WTC11 (cell line): ENCODE data around the gene LRP10. TPM values are rescaled to one million over a fixed set of nuclear protein-coding genes. Genes with fewer than 3 reads are reported as not detected.

Experiments
- ATAC-seq: fragments of 200-7000 bp; cut with Tn5 transposase; 2 replicates; pipeline ENCODE4 v1.10.0; 2021; ENCODE audit warnings: mild to moderate bottlenecking, moderate library complexity
- CTCF ChIA-PET: fragments of 300-600 bp; sonication (Branson Sonifier 250); formaldehyde crosslinking; loops from one replicate; lab custom pipeline; 2021; ENCODE audit warnings: antibody characterized with exemption; lab: Charles Lee
- POLR2A ChIA-PET: fragments of 350-600 bp; sonication (Branson Sonifier 250); formaldehyde crosslinking; loops from one replicate; lab custom pipeline; 2021; ENCODE audit warnings: antibody characterized with exemption; lab: Charles Lee
- DNase-seq: peaks from one replicate; pipeline ENCODE4 v3.0.0; 2021; ENCODE audit warnings: low spot score
- H3K27ac Mint-ChIP-seq: 2 replicates; pipeline ENCODE4 v1.8.0; 2021; ENCODE audit warnings: mixed read lengths
- H3K27me3 Mint-ChIP-seq: 2 replicates; pipeline ENCODE4 v1.8.0; 2021; ENCODE audit warnings: low read depth, mild to moderate bottlenecking, moderate library complexity, mixed read lengths
- H3K36me3 Mint-ChIP-seq: 2 replicates; pipeline ENCODE4 v1.8.0; 2021; ENCODE audit warnings: mixed read lengths
- H3K4me1 Mint-ChIP-seq: 2 replicates; pipeline ENCODE4 v1.8.0; 2022; ENCODE audit warnings: mixed read lengths
- H3K4me3 Mint-ChIP-seq: 2 replicates; pipeline ENCODE4 v1.8.0; 2021; ENCODE audit warnings: mild to moderate bottlenecking, moderate library complexity, mixed read lengths
- H3K9me3 Mint-ChIP-seq: 2 replicates; pipeline ENCODE4 v1.8.0; 2021; ENCODE audit warnings: mixed read lengths
- AFF4 ChIP-seq: sonication (generic); formaldehyde crosslinking; IDR thresholded peaks from 2 replicates; pipeline ENCODE4 v1.8.1; 2023; ENCODE audit warnings: mild to moderate bottlenecking, missing genetic modification reagents, borderline replicate concordance
- ATF2 ChIP-seq: sonication (generic); formaldehyde crosslinking; IDR thresholded peaks from 2 replicates; pipeline ENCODE4 v1.8.1; 2022; ENCODE audit warnings: low read depth, missing genetic modification reagents, borderline replicate concordance
- ATF3 ChIP-seq: sonication (generic); formaldehyde crosslinking; conservative IDR thresholded peaks from 2 replicates; pipeline ENCODE4 v1.8.1; 2022; ENCODE audit warnings: mild to moderate bottlenecking, missing genetic modification reagents
- CBFB ChIP-seq: sonication (generic); formaldehyde crosslinking; IDR thresholded peaks from 2 replicates; pipeline ENCODE4 v1.8.1; 2022; ENCODE audit warnings: mild to moderate bottlenecking, low read depth, missing genetic modification reagents
- CREB1 ChIP-seq: sonication (generic); formaldehyde crosslinking; IDR thresholded peaks from 2 replicates; pipeline ENCODE4 v1.8.0; 2023; ENCODE audit warnings: mild to moderate bottlenecking, missing genetic modification reagents
- E2F5 ChIP-seq: sonication (generic); formaldehyde crosslinking; IDR thresholded peaks from 2 replicates; pipeline ENCODE4 v1.8.1; 2022; ENCODE audit warnings: mild to moderate bottlenecking, moderate library complexity, missing genetic modification reagents
- HMGA2 ChIP-seq: fragments of 250-450 bp; sonication (Bioruptor Pico); IDR thresholded peaks from 2 replicates; pipeline ENCODE4 v1.4.0; 2021; ENCODE audit warnings: mild to moderate bottlenecking, moderate library complexity
- HMGXB4 ChIP-seq: sonication (generic); formaldehyde crosslinking; IDR thresholded peaks from 2 replicates; pipeline ENCODE4 v1.8.1; 2023; ENCODE audit warnings: mild to moderate bottlenecking, moderate library complexity, missing genetic modification reagents
- IRF1 ChIP-seq: sonication (generic); formaldehyde crosslinking; IDR thresholded peaks from 2 replicates; pipeline ENCODE4 v1.8.0; 2023; ENCODE audit warnings: missing genetic modification reagents
- TCF7 ChIP-seq: sonication (generic); formaldehyde crosslinking; IDR thresholded peaks from 2 replicates; pipeline ENCODE4 v1.8.0; 2022; ENCODE audit warnings: mild to moderate bottlenecking, low read depth, missing genetic modification reagents, moderate library complexity
- ZMAT4 ChIP-seq: fragments of 250-450 bp; sonication (Bioruptor Pico); IDR thresholded peaks from 2 replicates; pipeline ENCODE4 v1.9.0; 2021; ENCODE audit warnings: mild to moderate bottlenecking
- ZNF532 ChIP-seq: fragments of 250-450 bp; sonication (Bioruptor Pico); IDR thresholded peaks from 2 replicates; pipeline ENCODE4 v1.9.0; 2021; ENCODE audit warnings: mild to moderate bottlenecking, borderline replicate concordance
- total RNA-seq: library from RNA; stranded (reverse); gene quantifications from 3 replicates; pipeline ENCODE4 v1.2.3, GENCODE V29; 2021

Gene LRP10
- total RNA-seq, 1 experiment from 2014 or later = 24.0 TPM

- Mint-ChIP-seq H3K27me3 (peaks cover 33% of the 10 kb centered on the region), H3K36me3 (no peaks in the 10 kb centered on the region), H3K27ac (no peak overlapping the region), H3K9me3 (no peaks in the 10 kb centered on the region), H3K4me1 (peaks cover 28% of the 10 kb centered on the region), H3K4me3 (peak overlapping the region; percentile 88)
- CTCF ChIA-PET = interaction anchor here (0.6 to 3.6 kb wide), 6 partner anchors 12 to 412 kb away, joined by 3 to 24 read pairs (median 4); partner anchors contain the start of genes LRP10 and MMP14
- ATAC-seq = no peak
- POLR2A ChIA-PET = interaction anchor here (0.6 kb wide), 1 partner anchor 43 kb away, joined by 3 read pairs; no protein-coding TSS in a partner anchor
- TF ChIP-seq IRF1 (CRISPR knock-in tag) (no peak), ATF3 (CRISPR knock-in tag) (no peak), ZMAT4 (CRISPR knock-in tag) (no peak), CREB1 (no peak), AFF4 (CRISPR knock-in tag) (no peak), HMGA2 (CRISPR knock-in tag) (no peak), E2F5 (CRISPR knock-in tag) (no peak), ATF2 (CRISPR knock-in tag) (no peak), TCF7 (CRISPR knock-in tag) (no peak), CBFB (CRISPR knock-in tag) (no peak), HMGXB4 (CRISPR knock-in tag) (no peak), ZNF532 (CRISPR knock-in tag) (no peak)
- TF ChIP-seq, all 79 proteins: peak for 0
- DNase-seq = no peak
These were observed 16.4 kb downstream of the LRP10 start for GRCh38 chr14:22887990-22888378.
